HuH-7 (cell line): ENCODE measurements around the gene EML4.
"Not testable (repeated sequence)": the region's sequence is repeated elsewhere in the genome, so short reads cannot be mapped to it uniquely, and the experiment has no call there.

Source experiments
- DNase-seq: peaks from one replicate; pipeline ENCODE4 v3.0.0; 2011; ENCODE audit warnings: low spot score

Gene EML4

GRCh38 chr2:42256505-42256904, 87.4 kb downstream of the EML4 start:
- DNase-seq, result no peak

- no peak for DNase-seq
Observed at GRCh38 chr2:42261518-42262195, 92.5 kb downstream of the EML4 start.

- no peak for DNase-seq
Observed at GRCh38 chr2:42266236-42266635, 97.1 kb downstream of the EML4 start.

- DNase-seq, result no peak
Observed at GRCh38 chr2:42267530-42267929, 98.4 kb downstream of the EML4 start.

GRCh38 chr2:42268528-42269151, 99.5 kb downstream of the EML4 start:
- DNase-seq, result no peak

- no peak for DNase-seq
Observed at GRCh38 chr2:42270757-42271156, 101.6 kb downstream of the EML4 start.

GRCh38 chr2:42271246-42271645, 102.1 kb downstream of the EML4 start:
- not testable (repeated sequence) for DNase-seq

GRCh38 chr2:42274863-42275262, 105.7 kb downstream of the EML4 start:
- DNase-seq, result no peak

- no peak for DNase-seq
Observed at GRCh38 chr2:42281416-42282081, 112.4 kb downstream of the EML4 start.

- no peak for DNase-seq
Observed at GRCh38 chr2:42284019-42284418, 114.9 kb downstream of the EML4 start.

GRCh38 chr2:42286268-42286946, 117.3 kb downstream of the EML4 start:
- DNase-seq, result no peak

- DNase-seq, result no peak
Observed at GRCh38 chr2:42288811-42289210, 119.7 kb downstream of the EML4 start.

GRCh38 chr2:42289222-42289621, 120.1 kb downstream of the EML4 start:
- DNase-seq, result no peak

- DNase-seq, result no peak
Observed at GRCh38 chr2:42290005-42290404, 120.9 kb downstream of the EML4 start.

- no peak for DNase-seq
Observed at GRCh38 chr2:42293019-42293418, 123.9 kb downstream of the EML4 start.

- DNase-seq, result no peak
Observed at GRCh38 chr2:42296226-42296625, 127.1 kb downstream of the EML4 start.

- no peak for DNase-seq
Observed at GRCh38 chr2:42297322-42297936, 128.3 kb downstream of the EML4 start.

GRCh38 chr2:42298132-42298531, 129.0 kb downstream of the EML4 start:
- DNase-seq, result no peak

- no peak for DNase-seq
Observed at GRCh38 chr2:42298996-42299754, 130.0 kb downstream of the EML4 start.

- no peak for DNase-seq
Observed at GRCh38 chr2:42300527-42300926, 131.4 kb downstream of the EML4 start.

- no peak for DNase-seq
Observed at GRCh38 chr2:42303252-42303651, 134.1 kb downstream of the EML4 start.
